ENCODE results near the gene MAGEA6. TPM values are rescaled to one million over a fixed set of nuclear protein-coding genes. Genes with fewer than 3 reads are reported as not detected.

MAGEA6 gene
- total and polyA plus RNA-seq, 2 donors (not counting 1 experiment from before 2014, with no cell fraction given) = not detected

DNA sequence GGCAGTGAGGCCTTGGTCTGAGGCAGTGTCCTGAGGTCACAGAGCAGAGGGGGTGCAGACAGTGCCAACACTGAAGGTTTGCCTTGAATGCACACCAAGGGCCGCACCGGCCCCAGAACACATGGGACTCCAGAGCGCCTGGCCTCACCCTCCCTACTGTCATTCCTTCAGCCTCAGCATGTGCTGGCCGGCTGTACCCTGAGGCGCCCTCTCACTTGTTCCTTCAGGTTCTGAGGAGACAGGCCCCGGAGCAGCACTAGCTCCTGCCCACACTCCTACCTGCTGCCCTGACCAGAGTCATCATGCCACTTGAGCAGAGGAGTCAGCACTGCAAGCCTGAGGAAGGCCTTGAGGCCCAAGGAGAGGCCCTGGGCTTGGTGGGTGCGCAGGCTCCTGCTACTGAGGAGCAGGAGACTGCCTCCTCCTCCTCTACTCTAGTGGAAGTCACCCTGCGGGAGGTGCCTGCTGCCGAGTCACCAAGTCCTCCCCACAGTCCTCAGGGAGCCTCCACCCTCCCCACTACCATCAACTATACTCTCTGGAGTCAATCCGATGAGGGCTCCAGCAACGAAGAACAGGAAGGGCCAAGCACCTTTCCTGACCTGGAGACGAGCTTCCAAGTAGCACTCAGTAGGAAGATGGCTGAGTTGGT is 33.5 kb downstream of the MAGEA6 start:
- DNase-seq (no peak), ATAC-seq (ENCODE audit: low read depth) (no peak)
- H3K27me3 Mint-ChIP-seq = no peaks in the 10 kb centered on the region
- no peak overlapping the region for H3K4me2 ChIP-seq (replicated peaks; ENCODE audit: low read depth, low read length, poor library complexity, severe bottlenecking)
- H3K9ac ChIP-seq (ENCODE audit: low read length) = no peak overlapping the region
- no peaks in the 10 kb centered on the region for H3K36me3 ChIP-seq (replicated peaks in 1 of 2; ENCODE audit: control extremely low read depth in 1 of 2, control insufficient read depth in 1 of 2, extremely low read depth in 1 of 2, insufficient read depth in 2 of 2, low read length in 1 of 2)
- intact Hi-C loops (cut with micrococcal nuclease) = no loop called here
- POLR2A ChIA-PET = no interaction called here
- no peaks in the 10 kb centered on the region for H4K20me1 ChIP-seq (ENCODE audit: control insufficient read depth, insufficient read depth, low read length, poor library complexity, severe bottlenecking)
- no peaks in the 10 kb centered on the region for H3K9me3 ChIP-seq (ENCODE audit: control extremely low read depth in 1 of 3, control insufficient read depth in 2 of 3, insufficient read depth in 1 of 3, low read length in 2 of 3)
- no peaks in the 10 kb centered on the region for H3K27me3 ChIP-seq (replicated peaks in 1 of 4; ENCODE audit: control extremely low read depth in 1 of 4, control insufficient read depth in 3 of 4, insufficient read depth in 4 of 4, low read length in 3 of 4)
- H3K27ac ChIP-seq (ENCODE audit: low read length in 2 of 2) = no peak overlapping the region
- H3K9me3 Mint-ChIP-seq (ENCODE audit: insufficient read depth) = no peaks in the 10 kb centered on the region
- no peaks in the 10 kb centered on the region for H3K4me1 Mint-ChIP-seq
- 86% methylated on average over 4 of the region's 12 CpGs for WGBS (ENCODE audit: insufficient coverage)
- no peak overlapping the region for H3K27ac Mint-ChIP-seq
- H3K79me2 ChIP-seq (ENCODE audit: control insufficient read depth, insufficient read depth, low read length) = no peaks in the 10 kb centered on the region
- H3K4me3 ChIP-seq (ENCODE audit: control extremely low read depth in 1 of 5, extremely low read depth in 1 of 5, insufficient read depth in 1 of 5, low read depth in 2 of 5, low read length in 4 of 5) = no peak overlapping the region
- H2AFZ ChIP-seq (ENCODE audit: insufficient read depth, low read depth, low read length, poor library complexity, severe bottlenecking) = no peak overlapping the region
- CTCF ChIA-PET = no interaction called here
- H3K4me1 ChIP-seq (ENCODE audit: control insufficient read depth in 2 of 2, insufficient read depth in 2 of 2, low read length in 2 of 2) = no peaks in the 10 kb centered on the region
- no peak overlapping the region for H3K4me3 Mint-ChIP-seq
- TF ChIP-seq, protein P1, sequence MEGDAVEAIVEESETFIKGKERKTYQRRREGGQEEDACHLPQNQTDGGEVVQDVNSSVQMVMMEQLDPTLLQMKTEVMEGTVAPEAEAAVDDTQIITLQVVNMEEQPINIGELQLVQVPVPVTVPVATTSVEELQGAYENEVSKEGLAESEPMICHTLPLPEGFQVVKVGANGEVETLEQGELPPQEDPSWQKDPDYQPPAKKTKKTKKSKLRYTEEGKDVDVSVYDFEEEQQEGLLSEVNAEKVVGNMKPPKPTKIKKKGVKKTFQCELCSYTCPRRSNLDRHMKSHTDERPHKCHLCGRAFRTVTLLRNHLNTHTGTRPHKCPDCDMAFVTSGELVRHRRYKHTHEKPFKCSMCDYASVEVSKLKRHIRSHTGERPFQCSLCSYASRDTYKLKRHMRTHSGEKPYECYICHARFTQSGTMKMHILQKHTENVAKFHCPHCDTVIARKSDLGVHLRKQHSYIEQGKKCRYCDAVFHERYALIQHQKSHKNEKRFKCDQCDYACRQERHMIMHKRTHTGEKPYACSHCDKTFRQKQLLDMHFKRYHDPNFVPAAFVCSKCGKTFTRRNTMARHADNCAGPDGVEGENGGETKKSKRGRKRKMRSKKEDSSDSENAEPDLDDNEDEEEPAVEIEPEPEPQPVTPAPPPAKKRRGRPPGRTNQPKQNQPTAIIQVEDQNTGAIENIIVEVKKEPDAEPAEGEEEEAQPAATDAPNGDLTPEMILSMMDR (IDR thresholded peaks at IDR 0.05) = no peak
- TF ChIP-seq EZH2 (IDR thresholded peaks at IDR 0.05; ENCODE audit: borderline replicate concordance, insufficient read depth, low read depth, low read length, poor library complexity, severe bottlenecking) = no peak

DNA sequence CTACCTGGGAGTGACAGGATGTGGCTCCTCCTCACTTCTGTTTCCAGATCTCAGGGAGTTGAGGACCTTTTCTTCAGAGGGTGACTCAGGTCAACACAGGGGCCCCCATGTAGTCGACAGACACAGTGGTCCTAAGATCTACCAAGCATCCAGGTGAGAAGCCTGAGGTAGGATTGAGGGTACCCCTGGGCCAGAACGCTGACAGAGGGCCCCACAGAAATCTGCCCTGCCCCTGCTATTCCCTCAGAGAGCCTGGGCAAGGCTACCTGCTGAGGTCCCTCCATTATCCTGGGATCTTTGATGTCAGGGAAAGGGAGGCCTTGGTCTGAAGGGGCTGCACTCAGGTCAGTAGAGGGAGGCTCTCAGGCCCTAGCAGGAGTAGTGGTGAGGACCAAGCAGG is 34.4 kb downstream of the MAGEA6 start:
- H3K9ac ChIP-seq (ENCODE audit: low read length) = no peak overlapping the region

More for the DNA sequence above, 34.4 kb downstream of the MAGEA6 start:
- Mint-ChIP-seq H3K9me3 (ENCODE audit: insufficient read depth) (no peaks in the 10 kb centered on the region), H3K4me3 (no peak overlapping the region), H3K27me3 (no peaks in the 10 kb centered on the region), H3K27ac (no peak overlapping the region), H3K4me1 (no peaks in the 10 kb centered on the region)
- WGBS (ENCODE audit: insufficient coverage) = no CpG with 5 or more reads among the region's 2 CpGs
- Histone ChIP-seq H3K4me3 (ENCODE audit: control extremely low read depth in 1 of 5, extremely low read depth in 1 of 5, insufficient read depth in 1 of 5, low read depth in 2 of 5, low read length in 4 of 5) (no peak overlapping the region), H3K27ac (ENCODE audit: low read length in 2 of 2) (no peak overlapping the region), H3K9me3 (ENCODE audit: control extremely low read depth in 1 of 3, control insufficient read depth in 2 of 3, insufficient read depth in 1 of 3, low read length in 2 of 3) (no peaks in the 10 kb centered on the region), H3K4me1 (ENCODE audit: control insufficient read depth in 2 of 2, insufficient read depth in 2 of 2, low read length in 2 of 2) (no peaks in the 10 kb centered on the region), H3K79me2 (ENCODE audit: control insufficient read depth, insufficient read depth, low read length) (no peaks in the 10 kb centered on the region), H2AFZ (ENCODE audit: insufficient read depth, low read depth, low read length, poor library complexity, severe bottlenecking) (no peak overlapping the region), H3K4me2 (replicated peaks; ENCODE audit: low read depth, low read length, poor library complexity, severe bottlenecking) (no peak overlapping the region), H4K20me1 (ENCODE audit: control insufficient read depth, insufficient read depth, low read length, poor library complexity, severe bottlenecking) (no peaks in the 10 kb centered on the region), H3K27me3 (replicated peaks in 1 of 4; ENCODE audit: control extremely low read depth in 1 of 4, control insufficient read depth in 3 of 4, insufficient read depth in 4 of 4, low read length in 3 of 4) (no peaks in the 10 kb centered on the region), H3K36me3 (replicated peaks in 1 of 2; ENCODE audit: control extremely low read depth in 1 of 2, control insufficient read depth in 1 of 2, extremely low read depth in 1 of 2, insufficient read depth in 2 of 2, low read length in 1 of 2) (no peaks in the 10 kb centered on the region)
- POLR2A ChIA-PET = no interaction called here
- ATAC-seq (ENCODE audit: low read depth) (no peak), DNase-seq (no peak)
- TF ChIP-seq, protein P1 (IDR thresholded peaks at IDR 0.05) = no peak
- no peak for TF ChIP-seq EZH2 (IDR thresholded peaks at IDR 0.05; ENCODE audit: borderline replicate concordance, insufficient read depth, low read depth, low read length, poor library complexity, severe bottlenecking)
- intact Hi-C loops (cut with micrococcal nuclease) = no loop called here
- CTCF ChIA-PET = no interaction called here
